Neural crest cell (in vitro differentiated cells): ENCODE results near the gene OR8B2. TPM values are rescaled to one million over a fixed set of nuclear protein-coding genes. Genes with fewer than 3 reads are reported as not detected.
A peak's percentile ranks its signal among the peaks of the same experiment; 100 is the strongest.

Experiments used
- DNase-seq: peaks from one replicate; pipeline ENCODE4 v3.0.0; 2021; ENCODE audit warnings: low read depth, mixed read lengths, low spot score
- H3K27ac Mint-ChIP-seq: one replicate; pipeline ENCODE4 v1.8.0; 2021; ENCODE audit warnings: mild to moderate bottlenecking, mixed read lengths; ENCODE audit not compliant: unreplicated experiment
- H3K27me3 Mint-ChIP-seq: 2 replicates; pipeline ENCODE4 v1.8.0; 2021; ENCODE audit warnings: low read depth, mild to moderate bottlenecking, mixed read lengths
- H3K36me3 Mint-ChIP-seq: 2 replicates; pipeline ENCODE4 v1.8.0; 2021; ENCODE audit warnings: low read depth, mild to moderate bottlenecking, mixed read lengths
- H3K4me1 Mint-ChIP-seq: 2 replicates; pipeline ENCODE4 v1.8.0; 2021; ENCODE audit warnings: mixed read lengths
- H3K4me3 Mint-ChIP-seq: one replicate; pipeline ENCODE4 v1.8.0; 2021; ENCODE audit warnings: mild to moderate bottlenecking, mixed read lengths
- H3K9me3 Mint-ChIP-seq: 2 replicates; pipeline ENCODE4 v1.8.0; 2021; ENCODE audit warnings: mixed read lengths
- long read RNA-seq: library from polyadenylated mRNA; unstranded; transcript quantifications from one replicate; pipeline ENCODE4 v2.0.0, GENCODE V29; 2020
- total RNA-seq: library from RNA; stranded (reverse); gene quantifications from 2 replicates; pipeline ENCODE4 v1.2.1, GENCODE V29; 2021
- TF ChIP-seq, protein P1 (sequence below): fragments of 200-600 bp; sonication (generic); conservative IDR thresholded peaks from 2 replicates; pipeline ENCODE4 v1.5.0; 2021; ENCODE audit warnings: antibody characterized with exemption, mild to moderate bottlenecking

OR8B2 gene, protein sequence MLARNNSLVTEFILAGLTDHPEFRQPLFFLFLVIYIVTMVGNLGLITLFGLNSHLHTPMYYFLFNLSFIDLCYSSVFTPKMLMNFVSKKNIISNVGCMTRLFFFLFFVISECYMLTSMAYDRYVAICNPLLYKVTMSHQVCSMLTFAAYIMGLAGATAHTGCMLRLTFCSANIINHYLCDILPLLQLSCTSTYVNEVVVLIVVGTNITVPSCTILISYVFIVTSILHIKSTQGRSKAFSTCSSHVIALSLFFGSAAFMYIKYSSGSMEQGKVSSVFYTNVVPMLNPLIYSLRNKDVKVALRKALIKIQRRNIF
- not detected in 2 replicates for total RNA-seq
- long read RNA-seq: 0 reads

DNA sequence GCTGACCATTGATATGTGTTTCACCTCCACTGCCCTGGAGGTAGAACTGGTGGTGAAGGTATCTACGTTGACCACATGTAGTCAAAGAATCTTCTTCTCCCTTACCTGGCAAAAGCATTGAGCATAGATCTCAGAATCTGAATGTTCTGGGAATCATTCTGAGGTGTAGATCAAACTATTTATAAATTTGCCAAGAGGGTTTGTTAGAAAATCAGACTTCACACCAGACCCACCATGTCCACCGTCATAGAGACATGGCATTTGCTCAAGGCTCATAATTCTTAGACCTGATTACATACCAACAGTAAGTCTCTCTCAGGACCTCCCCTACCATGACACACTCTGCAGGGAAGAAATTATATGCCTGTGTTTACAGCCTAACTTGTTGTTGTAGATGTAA lies at the start of gene OR8B2:
Gene OR8B2, minus strand, starts transcription at position 101 of the 400 bp plus-strand sequence. CDS start 1,156 bp downstream, outside the sequence.
- H3K27me3 Mint-ChIP-seq: no peaks in the 10 kb centered on the region
- DNase-seq: no peak
- H3K9me3 Mint-ChIP-seq: no peaks in the 10 kb centered on the region
- TF ChIP-seq, protein P1, sequence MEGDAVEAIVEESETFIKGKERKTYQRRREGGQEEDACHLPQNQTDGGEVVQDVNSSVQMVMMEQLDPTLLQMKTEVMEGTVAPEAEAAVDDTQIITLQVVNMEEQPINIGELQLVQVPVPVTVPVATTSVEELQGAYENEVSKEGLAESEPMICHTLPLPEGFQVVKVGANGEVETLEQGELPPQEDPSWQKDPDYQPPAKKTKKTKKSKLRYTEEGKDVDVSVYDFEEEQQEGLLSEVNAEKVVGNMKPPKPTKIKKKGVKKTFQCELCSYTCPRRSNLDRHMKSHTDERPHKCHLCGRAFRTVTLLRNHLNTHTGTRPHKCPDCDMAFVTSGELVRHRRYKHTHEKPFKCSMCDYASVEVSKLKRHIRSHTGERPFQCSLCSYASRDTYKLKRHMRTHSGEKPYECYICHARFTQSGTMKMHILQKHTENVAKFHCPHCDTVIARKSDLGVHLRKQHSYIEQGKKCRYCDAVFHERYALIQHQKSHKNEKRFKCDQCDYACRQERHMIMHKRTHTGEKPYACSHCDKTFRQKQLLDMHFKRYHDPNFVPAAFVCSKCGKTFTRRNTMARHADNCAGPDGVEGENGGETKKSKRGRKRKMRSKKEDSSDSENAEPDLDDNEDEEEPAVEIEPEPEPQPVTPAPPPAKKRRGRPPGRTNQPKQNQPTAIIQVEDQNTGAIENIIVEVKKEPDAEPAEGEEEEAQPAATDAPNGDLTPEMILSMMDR: no peak
- no peaks in the 10 kb centered on the region for H3K4me1 Mint-ChIP-seq
- H3K36me3 Mint-ChIP-seq: no peaks in the 10 kb centered on the region
- no peak within 1 kb of the TSS for H3K27ac Mint-ChIP-seq
- no peak within 1 kb of the TSS for H3K4me3 Mint-ChIP-seq

DNA sequence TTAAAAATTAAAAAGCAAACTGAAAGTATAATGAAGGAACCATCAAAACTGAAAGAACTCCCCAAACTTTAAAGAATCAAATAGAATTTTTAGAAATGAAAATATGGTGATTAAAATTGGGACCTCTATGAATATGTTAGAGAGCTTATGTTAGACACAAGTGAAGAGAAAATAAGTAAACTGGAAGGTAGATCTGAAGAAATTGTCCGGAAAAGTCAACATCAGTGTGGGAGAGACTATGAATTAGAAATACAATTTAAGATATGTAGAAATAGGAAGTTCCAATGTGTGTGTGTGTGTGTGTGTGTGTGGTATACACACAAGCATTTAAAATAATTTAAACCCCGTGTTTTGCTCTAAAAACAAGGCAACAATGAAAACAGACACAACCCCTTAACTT lies 45.3 kb upstream of the OR8B2 start:
- H3K36me3 Mint-ChIP-seq: no peaks in the 10 kb centered on the region
- no peak for DNase-seq
- no peaks in the 10 kb centered on the region for H3K4me1 Mint-ChIP-seq
- no peak overlapping the region for H3K27ac Mint-ChIP-seq
- no peak overlapping the region for H3K4me3 Mint-ChIP-seq
- H3K27me3 Mint-ChIP-seq: peaks cover 10% of the 10 kb centered on the region
- TF ChIP-seq, protein P1: no peak
- H3K9me3 Mint-ChIP-seq: peaks cover 9% of the 10 kb centered on the region

DNA sequence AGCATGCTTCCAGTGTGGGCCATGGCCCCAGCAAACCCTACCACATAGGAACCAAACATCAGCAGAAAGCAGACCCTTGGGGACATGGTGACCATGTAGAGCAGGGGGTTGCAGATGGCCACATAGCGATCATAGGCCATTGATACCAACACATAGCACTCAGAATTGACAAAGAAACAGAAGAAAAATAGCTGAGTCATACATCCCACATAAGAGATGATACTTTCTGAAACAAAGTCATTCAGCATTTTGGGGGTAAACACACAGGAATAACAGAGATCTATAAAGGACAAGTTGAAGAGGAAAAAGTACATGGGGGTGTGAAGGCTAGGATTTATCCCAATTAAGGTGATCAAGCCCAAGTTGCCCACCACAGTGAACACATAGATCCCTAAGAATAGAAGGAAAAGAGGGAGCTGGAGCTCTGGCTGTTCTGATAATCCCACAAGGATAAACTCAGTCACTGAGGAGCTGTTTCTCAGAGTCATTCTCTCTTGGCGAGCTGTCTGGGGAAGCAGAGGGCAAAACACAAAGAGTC lies 40.2 kb upstream of the OR8B2 start, which contains the start of gene OR8B4:
Gene OR8B4, minus strand, starts transcription at position 488 of the 538 bp plus-strand sequence. Its CDS starts 0 bp downstream, at position 488.
- H3K36me3 Mint-ChIP-seq: no peaks in the 10 kb centered on the region
- peak within 1 kb of the TSS; percentile 44 for H3K27ac Mint-ChIP-seq
- H3K9me3 Mint-ChIP-seq: peaks cover 6% of the 10 kb centered on the region
- TF ChIP-seq, protein P1: no peak
- H3K27me3 Mint-ChIP-seq: peaks cover 2% of the 10 kb centered on the region
- no peak within 1 kb of the TSS for H3K4me3 Mint-ChIP-seq
- no peaks in the 10 kb centered on the region for H3K4me1 Mint-ChIP-seq
- no peak for DNase-seq

DNA sequence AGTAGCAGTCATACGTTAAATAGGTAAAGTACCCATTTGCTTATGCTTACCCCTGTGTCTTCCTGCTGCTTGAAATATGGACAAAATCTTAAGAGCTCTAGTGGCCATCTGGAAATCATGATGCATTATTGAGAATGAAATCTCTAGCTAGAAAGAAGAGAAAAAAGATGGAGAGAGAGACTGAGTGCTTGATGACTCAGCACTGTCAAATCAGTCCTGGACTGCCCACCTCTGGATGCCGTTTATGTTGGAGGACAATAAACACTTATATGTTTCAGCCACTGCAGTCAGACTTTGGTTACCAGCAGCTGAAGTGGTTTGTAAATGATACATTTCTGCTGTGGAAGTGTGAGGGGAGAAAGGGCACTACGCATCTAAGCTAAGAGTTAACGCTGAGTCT lies 36.7 kb upstream of the OR8B2 start:
- Mint-ChIP-seq H3K4me3 (no peak overlapping the region), H3K4me1 (no peaks in the 10 kb centered on the region), H3K27ac (no peak overlapping the region), H3K36me3 (no peaks in the 10 kb centered on the region), H3K9me3 (no peaks in the 10 kb centered on the region), H3K27me3 (peaks cover 12% of the 10 kb centered on the region)
- DNase-seq: no peak
- TF ChIP-seq, protein P1: no peak

DNA sequence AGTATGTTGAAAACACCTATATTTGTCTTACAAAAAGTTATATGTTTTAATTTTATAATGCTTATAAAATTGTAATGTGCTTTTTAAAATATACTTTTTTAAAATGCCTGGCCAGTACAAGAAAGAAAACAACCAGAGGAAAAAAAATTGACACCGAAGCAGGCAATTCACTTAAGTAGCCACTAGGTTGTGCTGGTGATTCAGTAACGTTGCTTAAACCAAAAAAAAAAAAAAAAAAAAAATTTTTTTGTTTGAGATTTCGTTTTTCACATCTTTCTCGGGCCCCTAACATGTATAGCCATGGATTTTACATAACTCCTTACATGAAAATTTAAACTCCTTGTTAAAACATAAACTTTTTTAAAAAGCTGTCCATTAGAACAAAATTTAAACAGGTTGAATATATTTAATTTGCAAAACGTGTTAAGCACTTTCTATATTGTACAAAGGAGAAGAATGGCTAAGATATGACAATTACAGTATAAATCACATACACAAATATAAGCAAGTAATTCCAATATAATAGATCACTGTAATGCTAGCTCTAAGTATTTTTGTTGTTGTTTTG lies 31.1 kb upstream of the OR8B2 start:
- H3K9me3 Mint-ChIP-seq: no peaks in the 10 kb centered on the region
- no peaks in the 10 kb centered on the region for H3K36me3 Mint-ChIP-seq
- H3K4me1 Mint-ChIP-seq: no peaks in the 10 kb centered on the region
- no peak for DNase-seq
- H3K4me3 Mint-ChIP-seq: no peak overlapping the region
- peaks cover 38% of the 10 kb centered on the region for H3K27me3 Mint-ChIP-seq
- no peak overlapping the region for H3K27ac Mint-ChIP-seq
- TF ChIP-seq, protein P1: peak; percentile 77
